Measurements from ENCODE around the gene CEMIP2. TPM values are rescaled to one million over a fixed set of nuclear protein-coding genes. Genes with fewer than 3 reads are reported as not detected.
A peak's percentile ranks its signal among the peaks of the same experiment; 100 is the strongest.
"Not testable (repeated sequence)": the region's sequence is repeated elsewhere in the genome, so short reads cannot be mapped to it uniquely, and the experiment has no call there.

Gene CEMIP2
- total RNA-seq, 2 donors from 2014 or later, result 20.4 to 86.5 TPM

GRCh38 chr9:71812385-71812784 lies 44.1 kb upstream of the CEMIP2 start:
- Histone ChIP-seq H3K36me3 (no peaks in the 10 kb centered on the region), H3K27ac (no peak overlapping the region), H3K4me3 (no peak overlapping the region), H3K4me1 (replicated peaks) (no peaks in the 10 kb centered on the region), H3K27me3 (replicated peaks; ENCODE audit: insufficient read depth) (no peaks in the 10 kb centered on the region), H3K9me3 (no peaks in the 10 kb centered on the region)
- TF ChIP-seq POLR2A (IDR thresholded peaks at IDR 0.05) (no peak), CTCF (IDR thresholded peaks at IDR 0.05) (no peak), POLR2AphosphoS5 (IDR thresholded peaks at IDR 0.05) (no peak)
- DNase-seq (ENCODE audit: low spot score), result no peak
- WGBS, result 91% methylated on average over 4 of the region's 4 CpGs
- intact Hi-C loops (cut with DNase I), result no loop called here

- WGBS, result 83% methylated on average over 2 of the region's 2 CpGs
- no peak overlapping the region for H3K27ac ChIP-seq
- no peaks in the 10 kb centered on the region for H3K9me3 ChIP-seq
- H3K4me3 ChIP-seq, result no peak overlapping the region
- H3K27me3 ChIP-seq (replicated peaks; ENCODE audit: insufficient read depth), result no peaks in the 10 kb centered on the region
- intact Hi-C loops (cut with DNase I), result loop anchor here (5.0 to 10.0 kb wide), 3 partner anchors 169 to 467 kb away; no protein-coding TSS in a partner anchor
- no peaks in the 10 kb centered on the region for H3K4me1 ChIP-seq (replicated peaks)
- H3K36me3 ChIP-seq, result no peaks in the 10 kb centered on the region
- DNase-seq (ENCODE audit: low spot score), result no peak
- TF ChIP-seq CTCF (IDR thresholded peaks at IDR 0.05) (no peak), POLR2A (IDR thresholded peaks at IDR 0.05) (no peak), POLR2AphosphoS5 (IDR thresholded peaks at IDR 0.05) (no peak)
These were observed 39.8 kb upstream of the CEMIP2 start for GRCh38 chr9:71808068-71808467.

GRCh38 chr9:71806901-71807307 lies 38.6 kb upstream of the CEMIP2 start:
- DNase-seq (ENCODE audit: low spot score), result peak; percentile 63
- WGBS, result 23% methylated on average over 1 of the region's 1 CpG
- no peaks in the 10 kb centered on the region for H3K4me1 ChIP-seq (replicated peaks)
- H3K36me3 ChIP-seq, result no peaks in the 10 kb centered on the region
- TF ChIP-seq POLR2AphosphoS5 (IDR thresholded peaks at IDR 0.05) (peak; percentile 40), POLR2A (IDR thresholded peaks at IDR 0.05) (no peak), CTCF (IDR thresholded peaks at IDR 0.05) (peak; percentile 45 to 81 (median 66))
- no peaks in the 10 kb centered on the region for H3K9me3 ChIP-seq
- H3K27me3 ChIP-seq (replicated peaks; ENCODE audit: insufficient read depth), result no peaks in the 10 kb centered on the region
- intact Hi-C loops (cut with DNase I), result loop anchor here (5.0 to 10.0 kb wide), 3 partner anchors 170 to 468 kb away; no protein-coding TSS in a partner anchor
- no peak overlapping the region for H3K27ac ChIP-seq
- no peak overlapping the region for H3K4me3 ChIP-seq

GRCh38 chr9:71805096-71805495 lies 36.8 kb upstream of the CEMIP2 start:
- not testable (repeated sequence) for H3K27ac ChIP-seq; H3K36me3 ChIP-seq; H3K27me3 ChIP-seq (replicated peaks; ENCODE audit: insufficient read depth); H3K4me1 ChIP-seq (replicated peaks); H3K4me3 ChIP-seq; H3K9me3 ChIP-seq; DNase-seq (ENCODE audit: low spot score)
- WGBS, result 62% methylated on average over 1 of the region's 1 CpG
- intact Hi-C loops (cut with DNase I), result loop anchor here (5.0 to 10.0 kb wide), 3 partner anchors 172 to 470 kb away; no protein-coding TSS in a partner anchor

GRCh38 chr9:71801826-71802225 lies 33.5 kb upstream of the CEMIP2 start:
- intact Hi-C loops (cut with DNase I), result loop anchor here (10.0 kb wide), 1 partner anchor 473 kb away; no protein-coding TSS in a partner anchor
- no peak overlapping the region for H3K4me3 ChIP-seq
- no peaks in the 10 kb centered on the region for H3K9me3 ChIP-seq
- H3K27me3 ChIP-seq (replicated peaks; ENCODE audit: insufficient read depth), result no peaks in the 10 kb centered on the region
- no peak for TF ChIP-seq POLR2A (IDR thresholded peaks at IDR 0.05)
- no peak for TF ChIP-seq POLR2AphosphoS5 (IDR thresholded peaks at IDR 0.05)
- no peak for TF ChIP-seq CTCF (IDR thresholded peaks at IDR 0.05)
- H3K36me3 ChIP-seq, result no peaks in the 10 kb centered on the region
- H3K27ac ChIP-seq, result no peak overlapping the region
- no peak for DNase-seq (ENCODE audit: low spot score)
- H3K4me1 ChIP-seq (replicated peaks), result no peaks in the 10 kb centered on the region
- WGBS, result 89% methylated on average over 3 of the region's 3 CpGs

All from prostate gland (tissue), 2 donors.